ENCODE measurements around the gene CDH13.

CDH13 gene

GRCh38 chr16:83539736-83540490 lies 913.1 kb downstream of the CDH13 start:
- Histone ChIP-seq H3K4me1 (ENCODE audit: control insufficient read depth, low read length) (no peaks in the 10 kb centered on the region), H3K4me2 (ENCODE audit: low read length) (no peak overlapping the region), H3F3A (ENCODE audit: control insufficient read depth, insufficient read depth) (no peaks in the 10 kb centered on the region), H3K79me2 (ENCODE audit: control insufficient read depth, low read length) (no peaks in the 10 kb centered on the region), H4K20me1 (ENCODE audit: control insufficient read depth, insufficient read depth, low read depth, low read length) (no peaks in the 10 kb centered on the region), H3K27ac (ENCODE audit: low read depth, low read length) (no peak overlapping the region), H3K9me3 (ENCODE audit: control insufficient read depth, insufficient read depth, low read length) (no peaks in the 10 kb centered on the region), H3K27me3 (ENCODE audit: control insufficient read depth, low read length) (no peaks in the 10 kb centered on the region), H3K36me3 (ENCODE audit: control insufficient read depth, low read length) (no peaks in the 10 kb centered on the region), H3K4me3 (ENCODE audit: low read length) (no peak overlapping the region), H3K9me2 (replicated peaks; ENCODE audit: control insufficient read depth, low read length) (no peaks in the 10 kb centered on the region)
- no peak for TF ChIP-seq EZH2phosphoT487 (IDR thresholded peaks at IDR 0.05; ENCODE audit: borderline replicate concordance, low read length)
- TF ChIP-seq, protein P1, sequence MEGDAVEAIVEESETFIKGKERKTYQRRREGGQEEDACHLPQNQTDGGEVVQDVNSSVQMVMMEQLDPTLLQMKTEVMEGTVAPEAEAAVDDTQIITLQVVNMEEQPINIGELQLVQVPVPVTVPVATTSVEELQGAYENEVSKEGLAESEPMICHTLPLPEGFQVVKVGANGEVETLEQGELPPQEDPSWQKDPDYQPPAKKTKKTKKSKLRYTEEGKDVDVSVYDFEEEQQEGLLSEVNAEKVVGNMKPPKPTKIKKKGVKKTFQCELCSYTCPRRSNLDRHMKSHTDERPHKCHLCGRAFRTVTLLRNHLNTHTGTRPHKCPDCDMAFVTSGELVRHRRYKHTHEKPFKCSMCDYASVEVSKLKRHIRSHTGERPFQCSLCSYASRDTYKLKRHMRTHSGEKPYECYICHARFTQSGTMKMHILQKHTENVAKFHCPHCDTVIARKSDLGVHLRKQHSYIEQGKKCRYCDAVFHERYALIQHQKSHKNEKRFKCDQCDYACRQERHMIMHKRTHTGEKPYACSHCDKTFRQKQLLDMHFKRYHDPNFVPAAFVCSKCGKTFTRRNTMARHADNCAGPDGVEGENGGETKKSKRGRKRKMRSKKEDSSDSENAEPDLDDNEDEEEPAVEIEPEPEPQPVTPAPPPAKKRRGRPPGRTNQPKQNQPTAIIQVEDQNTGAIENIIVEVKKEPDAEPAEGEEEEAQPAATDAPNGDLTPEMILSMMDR (IDR thresholded peaks at IDR 0.05; ENCODE audit: low read depth, low read length, poor library complexity, severe bottlenecking) = no peak

GRCh38 chr16:83541231-83541630 lies 914.5 kb downstream of the CDH13 start:
- Histone ChIP-seq H3K4me1 (ENCODE audit: control insufficient read depth, low read length) (no peaks in the 10 kb centered on the region), H3K9me2 (replicated peaks; ENCODE audit: control insufficient read depth, low read length) (no peaks in the 10 kb centered on the region), H3K79me2 (ENCODE audit: control insufficient read depth, low read length) (no peaks in the 10 kb centered on the region), H3K9me3 (ENCODE audit: control insufficient read depth, insufficient read depth, low read length) (no peaks in the 10 kb centered on the region), H3K4me3 (ENCODE audit: low read length) (no peak overlapping the region), H3K36me3 (ENCODE audit: control insufficient read depth, low read length) (no peaks in the 10 kb centered on the region), H3F3A (ENCODE audit: control insufficient read depth, insufficient read depth) (no peaks in the 10 kb centered on the region), H3K4me2 (ENCODE audit: low read length) (no peak overlapping the region), H3K27ac (ENCODE audit: low read depth, low read length) (no peak overlapping the region), H4K20me1 (ENCODE audit: control insufficient read depth, insufficient read depth, low read depth, low read length) (no peaks in the 10 kb centered on the region), H3K27me3 (ENCODE audit: control insufficient read depth, low read length) (no peaks in the 10 kb centered on the region)
- no peak for TF ChIP-seq EZH2phosphoT487 (IDR thresholded peaks at IDR 0.05; ENCODE audit: borderline replicate concordance, low read length)
- TF ChIP-seq, protein P1 (IDR thresholded peaks at IDR 0.05; ENCODE audit: low read depth, low read length, poor library complexity, severe bottlenecking) = no peak

- Histone ChIP-seq H4K20me1 (ENCODE audit: control insufficient read depth, insufficient read depth, low read depth, low read length) (no peaks in the 10 kb centered on the region), H3K9me2 (replicated peaks; ENCODE audit: control insufficient read depth, low read length) (no peaks in the 10 kb centered on the region)
These were observed 915.7 kb downstream of the CDH13 start for GRCh38 chr16:83542491-83542890.

More at GRCh38 chr16:83542491-83542890, 915.7 kb downstream of the CDH13 start:
- Histone ChIP-seq H3K27ac (ENCODE audit: low read depth, low read length) (no peak overlapping the region), H3K4me3 (ENCODE audit: low read length) (no peak overlapping the region), H3K9me3 (ENCODE audit: control insufficient read depth, insufficient read depth, low read length) (no peaks in the 10 kb centered on the region), H3K36me3 (ENCODE audit: control insufficient read depth, low read length) (no peaks in the 10 kb centered on the region), H3K4me1 (ENCODE audit: control insufficient read depth, low read length) (no peaks in the 10 kb centered on the region), H3K79me2 (ENCODE audit: control insufficient read depth, low read length) (no peaks in the 10 kb centered on the region), H3K27me3 (ENCODE audit: control insufficient read depth, low read length) (no peaks in the 10 kb centered on the region), H3F3A (ENCODE audit: control insufficient read depth, insufficient read depth) (no peaks in the 10 kb centered on the region), H3K4me2 (ENCODE audit: low read length) (no peak overlapping the region)
- TF ChIP-seq, protein P1 (IDR thresholded peaks at IDR 0.05; ENCODE audit: low read depth, low read length, poor library complexity, severe bottlenecking) = no peak
- no peak for TF ChIP-seq EZH2phosphoT487 (IDR thresholded peaks at IDR 0.05; ENCODE audit: borderline replicate concordance, low read length)

Data from DOHH2 (cell line).